Colonic mucosa (tissue), 4 donors: ENCODE data around the gene KIAA1217. TPM values are rescaled to one million over a fixed set of nuclear protein-coding genes. Genes with fewer than 3 reads are reported as not detected.

Experiments
- DNase-seq: peaks from one replicate; pipeline ENCODE4 v3.0.0-alpha.2; 2020
- H3K27ac ChIP-seq: fragments of 200-600 bp; one replicate; pipeline ENCODE4 v1.8.0; 2021
- H3K27me3 ChIP-seq: fragments of 200-600 bp; one replicate; pipeline ENCODE4 v1.8.0; 2021
- H3K36me3 ChIP-seq: fragments of 200-600 bp; one replicate; pipeline ENCODE4 v1.8.0; 2021
- H3K4me1 ChIP-seq: fragments of 200-600 bp; one replicate; pipeline ENCODE4 v1.8.0; 2021; ENCODE audit warnings: mild to moderate bottlenecking
- H3K4me3 ChIP-seq: fragments of 200-600 bp; one replicate; pipeline ENCODE4 v1.8.0; 2021
- H3K9ac ChIP-seq, 2 donors: one replicate each; pipeline ENCODE4 v1.7.0; 2013; ENCODE audit warnings: control low read depth in 2 of 2, low read depth in 2 of 2, low read length in 2 of 2
- H3K9me3 ChIP-seq: fragments of 200-600 bp; one replicate; pipeline ENCODE4 v1.8.0; 2021
- intact Hi-C: fragments of 100-400 bp; cut with DNase I; formaldehyde crosslinking; loops from one replicate; pipeline ENCODE4 v1.14.1; 2022
- total RNA-seq, 2 donors: library from RNA; stranded (reverse); fragmentation: NEBNext Ultra II Directional in 1 of 2; extraction: Animal tissue kit (Norgen Biotek cat#: 25700) in 1 of 2; gene quantifications; one replicate each; pipeline ENCODE4 v1.2.1, GENCODE V29; 2021
- TF ChIP-seq, protein P1 (sequence below): fragments of 200-600 bp; IDR thresholded peaks from one replicate; pipeline ENCODE4 v1.8.0; 2022; ENCODE audit warnings: antibody characterized with exemption, mild to moderate bottlenecking
- donor health status: healthy.
- donor health status: DM: no; HTN: no; CAD: no.
- donor health status: DM: no; HTN: no; CAD: no.

KIAA1217 gene
- total RNA-seq, 2 donors from 2014 or later, result 34.2 to 61.2 TPM

DNA sequence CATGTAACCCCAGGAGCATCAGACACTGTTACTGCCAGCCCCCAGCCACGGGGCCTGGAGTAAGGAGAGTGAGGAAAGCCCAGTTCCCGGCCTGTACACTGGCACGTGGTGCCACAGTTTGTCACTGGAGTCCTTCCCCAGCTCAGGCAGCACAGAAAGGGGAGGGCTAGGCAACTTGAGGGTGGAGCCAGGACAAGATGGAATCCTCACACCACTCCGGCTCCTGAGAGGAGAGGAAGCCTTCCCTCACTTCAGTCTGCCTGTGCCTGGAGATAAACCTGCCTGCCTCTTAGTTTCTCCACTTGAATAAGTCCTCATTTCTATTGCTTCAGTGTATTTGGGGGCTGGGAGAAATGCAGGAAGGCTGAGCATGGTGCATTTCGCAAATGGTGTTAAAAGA, 176.0 kb downstream of the KIAA1217 start:
- TF ChIP-seq, protein P1, sequence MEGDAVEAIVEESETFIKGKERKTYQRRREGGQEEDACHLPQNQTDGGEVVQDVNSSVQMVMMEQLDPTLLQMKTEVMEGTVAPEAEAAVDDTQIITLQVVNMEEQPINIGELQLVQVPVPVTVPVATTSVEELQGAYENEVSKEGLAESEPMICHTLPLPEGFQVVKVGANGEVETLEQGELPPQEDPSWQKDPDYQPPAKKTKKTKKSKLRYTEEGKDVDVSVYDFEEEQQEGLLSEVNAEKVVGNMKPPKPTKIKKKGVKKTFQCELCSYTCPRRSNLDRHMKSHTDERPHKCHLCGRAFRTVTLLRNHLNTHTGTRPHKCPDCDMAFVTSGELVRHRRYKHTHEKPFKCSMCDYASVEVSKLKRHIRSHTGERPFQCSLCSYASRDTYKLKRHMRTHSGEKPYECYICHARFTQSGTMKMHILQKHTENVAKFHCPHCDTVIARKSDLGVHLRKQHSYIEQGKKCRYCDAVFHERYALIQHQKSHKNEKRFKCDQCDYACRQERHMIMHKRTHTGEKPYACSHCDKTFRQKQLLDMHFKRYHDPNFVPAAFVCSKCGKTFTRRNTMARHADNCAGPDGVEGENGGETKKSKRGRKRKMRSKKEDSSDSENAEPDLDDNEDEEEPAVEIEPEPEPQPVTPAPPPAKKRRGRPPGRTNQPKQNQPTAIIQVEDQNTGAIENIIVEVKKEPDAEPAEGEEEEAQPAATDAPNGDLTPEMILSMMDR, result no peak
- H3K9ac ChIP-seq, result no peak overlapping the region
- intact Hi-C loops, result no loop called here
- H3K4me3 ChIP-seq, result no peak overlapping the region
- no peak overlapping the region for H3K27ac ChIP-seq
- DNase-seq, result no peak
- no peaks in the 10 kb centered on the region for H3K27me3 ChIP-seq
- peaks cover 5% of the 10 kb centered on the region for H3K4me1 ChIP-seq
- H3K36me3 ChIP-seq, result no peaks in the 10 kb centered on the region
- no peaks in the 10 kb centered on the region for H3K9me3 ChIP-seq

DNA sequence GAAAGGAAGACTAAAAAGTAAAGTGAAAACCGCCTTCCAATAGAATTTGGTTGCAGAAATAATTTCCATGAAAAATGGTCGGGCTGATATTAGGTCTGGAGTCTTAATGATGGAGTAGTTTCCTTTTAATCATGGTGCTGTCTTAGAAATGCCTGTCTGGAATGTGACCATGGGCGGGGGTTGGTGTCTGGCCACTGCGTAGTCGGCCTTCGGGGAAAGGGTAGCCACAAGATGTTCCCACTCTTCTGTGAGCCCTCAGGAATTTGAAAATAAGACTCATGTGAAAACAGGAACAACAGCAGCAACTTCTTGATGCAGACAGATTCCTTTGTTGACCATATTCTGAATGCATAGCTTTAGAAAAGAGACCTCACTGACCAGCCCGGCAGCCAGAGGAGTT, 176.8 kb downstream of the KIAA1217 start:
- H3K4me3 ChIP-seq, result no peak overlapping the region
- H3K9me3 ChIP-seq, result no peaks in the 10 kb centered on the region
- no peaks in the 10 kb centered on the region for H3K27me3 ChIP-seq
- H3K27ac ChIP-seq, result no peak overlapping the region
- no peaks in the 10 kb centered on the region for H3K36me3 ChIP-seq
- peaks cover 5% of the 10 kb centered on the region for H3K4me1 ChIP-seq
- intact Hi-C loops, result no loop called here
- DNase-seq, result no peak
- TF ChIP-seq, protein P1, result no peak
- H3K9ac ChIP-seq, result no peak overlapping the region

GRCh38 chr10:24390146-24390700, 181.3 kb downstream of the KIAA1217 start:
- no peak overlapping the region for H3K27ac ChIP-seq
- intact Hi-C loops, result loop anchor here (10.0 kb wide), 1 partner anchor 115 kb away; no protein-coding TSS in a partner anchor
- H3K9ac ChIP-seq, result no peak overlapping the region
- H3K9me3 ChIP-seq, result no peaks in the 10 kb centered on the region
- H3K4me3 ChIP-seq, result no peak overlapping the region
- DNase-seq, result no peak
- no peaks in the 10 kb centered on the region for H3K27me3 ChIP-seq
- TF ChIP-seq, protein P1, result no peak
- no peaks in the 10 kb centered on the region for H3K4me1 ChIP-seq
- H3K36me3 ChIP-seq, result no peaks in the 10 kb centered on the region

DNA sequence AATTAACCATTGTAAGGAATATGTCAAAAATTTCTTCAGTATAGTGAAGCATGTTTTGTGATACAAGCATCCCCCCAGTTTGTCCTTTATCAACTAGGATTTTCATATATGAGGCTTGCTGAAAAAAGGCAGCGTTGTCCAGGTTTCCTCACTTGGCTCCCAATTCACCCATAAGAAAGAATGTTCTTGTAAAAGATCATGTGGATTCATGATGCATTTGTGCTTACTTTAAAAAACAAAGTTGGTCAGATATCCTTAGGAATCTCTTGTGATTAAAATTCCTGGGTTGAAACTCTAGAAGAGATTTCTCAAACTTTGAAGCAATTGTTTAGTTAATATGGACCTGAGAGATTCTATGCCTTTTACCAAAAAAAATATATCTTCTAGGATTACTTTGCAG, 181.8 kb downstream of the KIAA1217 start:
- Histone ChIP-seq H3K27ac (no peak overlapping the region), H3K9ac (no peak overlapping the region), H3K9me3 (no peaks in the 10 kb centered on the region), H3K4me1 (no peaks in the 10 kb centered on the region), H3K36me3 (no peaks in the 10 kb centered on the region), H3K27me3 (no peaks in the 10 kb centered on the region), H3K4me3 (no peak overlapping the region)
- intact Hi-C loops, result loop anchor here (10.0 kb wide), 1 partner anchor 114 kb away; no protein-coding TSS in a partner anchor
- TF ChIP-seq, protein P1, result no peak
- DNase-seq, result no peak

DNA sequence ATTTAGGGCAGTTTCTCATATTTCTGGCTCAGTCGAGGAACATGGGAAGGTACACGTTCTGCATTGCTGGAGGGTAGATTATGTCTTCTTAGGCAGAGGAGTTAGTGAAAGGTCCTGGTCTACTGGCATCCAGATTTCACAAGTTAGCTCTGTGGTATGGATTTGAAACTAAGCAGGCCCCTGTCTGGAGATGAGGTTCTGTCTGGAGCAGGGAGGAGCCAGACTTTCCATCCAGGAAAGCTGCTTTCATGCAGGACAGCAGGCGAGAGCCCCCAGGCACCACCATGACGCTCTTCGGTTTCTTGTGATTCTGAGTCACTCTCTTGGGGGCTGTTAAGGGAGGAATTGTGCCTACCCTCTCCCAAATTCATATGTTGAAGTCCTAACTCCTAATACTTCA, 184.3 kb downstream of the KIAA1217 start:
- no peaks in the 10 kb centered on the region for H3K27me3 ChIP-seq
- H3K9me3 ChIP-seq, result no peaks in the 10 kb centered on the region
- H3K9ac ChIP-seq, result no peak overlapping the region
- H3K4me3 ChIP-seq, result no peak overlapping the region
- intact Hi-C loops, result loop anchor here (10.0 kb wide), 1 partner anchor 112 kb away; no protein-coding TSS in a partner anchor
- H3K27ac ChIP-seq, result no peak overlapping the region
- H3K4me1 ChIP-seq, result no peaks in the 10 kb centered on the region
- H3K36me3 ChIP-seq, result no peaks in the 10 kb centered on the region
- TF ChIP-seq, protein P1, result no peak
- DNase-seq, result no peak
